Measurements from ENCODE around the gene OPTC. TPM values are rescaled to one million over a fixed set of nuclear protein-coding genes. Genes with fewer than 3 reads are reported as not detected.

The OPTC gene
- polyA plus RNA-seq, 1 donor = not detected

GRCh38 chr1:203518541-203518940 lies 24.6 kb downstream of the OPTC start:
- DNase-seq = no peak

- no peak for DNase-seq
Measured at GRCh38 chr1:203519053-203519840, 25.3 kb downstream of the OPTC start.

GRCh38 chr1:203519896-203520295 lies 25.9 kb downstream of the OPTC start:
- no peak for DNase-seq

- DNase-seq = no peak
Measured at GRCh38 chr1:203520315-203520714, 26.4 kb downstream of the OPTC start.

GRCh38 chr1:203521074-203521794 lies 27.3 kb downstream of the OPTC start:
- DNase-seq = no peak

- DNase-seq = no peak
Measured at GRCh38 chr1:203521812-203522211, 27.9 kb downstream of the OPTC start.

GRCh38 chr1:203522237-203522636 lies 28.3 kb downstream of the OPTC start:
- DNase-seq = no peak

GRCh38 chr1:203523667-203524066 lies 29.7 kb downstream of the OPTC start:
- DNase-seq = no peak

- DNase-seq = no peak
Measured at GRCh38 chr1:203524152-203524551, 30.2 kb downstream of the OPTC start.

- DNase-seq = no peak
Measured at GRCh38 chr1:203524824-203525223, 30.9 kb downstream of the OPTC start.

GRCh38 chr1:203525685-203526084 lies 31.7 kb downstream of the OPTC start:
- no peak for DNase-seq

- no peak for DNase-seq
Measured at GRCh38 chr1:203526130-203526529, 32.2 kb downstream of the OPTC start.

- no peak for DNase-seq
Measured at GRCh38 chr1:203526572-203526971, 32.6 kb downstream of the OPTC start.

- no peak for DNase-seq
Measured at GRCh38 chr1:203527013-203527412, 33.1 kb downstream of the OPTC start.

GRCh38 chr1:203528063-203528462 lies 34.1 kb downstream of the OPTC start:
- DNase-seq = no peak

GRCh38 chr1:203528976-203529835 lies 35.3 kb downstream of the OPTC start:
- DNase-seq = no peak

- DNase-seq = no peak
Measured at GRCh38 chr1:203531063-203531462, 37.1 kb downstream of the OPTC start.

- DNase-seq = no peak
Measured at GRCh38 chr1:203534012-203534411, 40.1 kb downstream of the OPTC start.

GRCh38 chr1:203534526-203534925 lies 40.6 kb downstream of the OPTC start:
- DNase-seq = no peak

GRCh38 chr1:203536575-203536974 lies 42.6 kb downstream of the OPTC start:
- no peak for DNase-seq

- no peak for DNase-seq
Measured at GRCh38 chr1:203536980-203537455, 43.1 kb downstream of the OPTC start.

- DNase-seq = no peak
Measured at GRCh38 chr1:203537806-203538464, 44.0 kb downstream of the OPTC start.
